ENCODE data around the gene TMEM196. TPM values are rescaled to one million over a fixed set of nuclear protein-coding genes. Genes with fewer than 3 reads are reported as not detected.

TMEM196 gene
- total and polyA plus RNA-seq, 9 of the 15 experiments (the other 6 are each of a cell fraction or from before 2014, with no cell fraction given) = not detected

DNA sequence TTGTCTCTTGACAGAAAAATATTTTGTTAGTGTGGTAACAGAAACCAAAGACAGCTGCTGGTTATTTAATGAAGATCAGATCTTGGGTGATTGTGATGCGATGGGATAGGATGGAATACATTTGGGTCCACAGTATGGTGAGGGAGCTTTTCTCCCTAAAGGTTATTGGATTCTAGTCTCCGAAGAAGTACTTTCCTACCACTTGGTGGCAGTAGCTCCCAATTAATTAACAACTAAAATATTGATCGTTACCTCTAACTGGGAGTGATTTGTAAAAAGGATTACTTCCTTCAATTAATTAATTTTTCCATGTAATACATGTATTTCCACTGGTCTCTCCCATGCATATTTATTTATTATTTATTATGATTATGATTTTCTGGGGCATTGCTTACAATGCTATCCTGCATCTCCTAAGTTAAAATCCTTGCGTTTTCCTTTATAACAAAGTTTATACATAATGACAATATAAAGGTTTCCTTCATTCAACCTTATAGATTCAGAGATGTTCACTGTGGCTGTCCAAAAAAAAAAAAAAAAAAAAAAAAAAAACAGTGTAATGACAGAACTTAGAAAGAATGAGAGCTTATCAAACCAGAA is 25.6 kb downstream of the TMEM196 start (continued):
- TF ChIP-seq, protein P1, sequence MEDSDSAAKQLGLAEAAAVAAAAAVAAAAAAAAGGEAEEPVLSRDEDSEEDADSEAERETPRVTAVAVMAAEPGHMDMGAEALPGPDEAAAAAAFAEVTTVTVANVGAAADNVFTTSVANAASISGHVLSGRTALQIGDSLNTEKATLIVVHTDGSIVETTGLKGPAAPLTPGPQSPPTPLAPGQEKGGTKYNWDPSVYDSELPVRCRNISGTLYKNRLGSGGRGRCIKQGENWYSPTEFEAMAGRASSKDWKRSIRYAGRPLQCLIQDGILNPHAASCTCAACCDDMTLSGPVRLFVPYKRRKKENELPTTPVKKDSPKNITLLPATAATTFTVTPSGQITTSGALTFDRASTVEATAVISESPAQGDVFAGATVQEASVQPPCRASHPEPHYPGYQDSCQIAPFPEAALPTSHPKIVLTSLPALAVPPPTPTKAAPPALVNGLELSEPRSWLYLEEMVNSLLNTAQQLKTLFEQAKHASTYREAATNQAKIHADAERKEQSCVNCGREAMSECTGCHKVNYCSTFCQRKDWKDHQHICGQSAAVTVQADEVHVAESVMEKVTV (CRISPR knock-in tag; IDR thresholded peaks at IDR 0.05) = peak; percentile 7; the same call in 1 of the 2 replicates
- TF ChIP-seq MAFF (IDR thresholded peaks at IDR 0.05; ENCODE audit: low read length) (no peak), ZKSCAN1 (IDR thresholded peaks at IDR 0.05; ENCODE audit: low read depth, low read length) (no peak), MTA3 (IDR thresholded peaks at IDR 0.05; ENCODE audit: borderline replicate concordance) (no peak), NELFE (IDR thresholded peaks at IDR 0.05; ENCODE audit: insufficient read depth, insufficient read length) (no peak), GATAD2A (IDR thresholded peaks at IDR 0.05) (no peak), ZFX (CRISPR knock-in tag; IDR thresholded peaks at IDR 0.05) (no peak), DNMT1 (IDR thresholded peaks at IDR 0.05) (no peak), CHD4 (IDR thresholded peaks at IDR 0.05; ENCODE audit: insufficient read depth, insufficient replicate concordance, low read depth, low read length, poor library complexity, severe bottlenecking) (no peak), NEUROD1 (IDR thresholded peaks at IDR 0.05; ENCODE audit: borderline replicate concordance, low read depth, low read length, partially characterized antibody) (no peak), GABPB1 (CRISPR knock-in tag; IDR thresholded peaks at IDR 0.05) (no peak), MAFG (tag; conservative IDR thresholded peaks at IDR 0.05) (no peak), MYC (IDR thresholded peaks at IDR 0.05; ENCODE audit: low read depth, low read length) (no peak), MYC (CRISPR knock-in tag; IDR thresholded peaks at IDR 0.05; ENCODE audit: borderline replicate concordance, low read depth) (no peak), CEBPB (tag; IDR thresholded peaks at IDR 0.05) (no peak), BRD9 (IDR thresholded peaks at IDR 0.05; ENCODE audit: low read depth, partially characterized antibody) (no peak), RAD21 (CRISPR knock-in tag; conservative IDR thresholded peaks at IDR 0.05 in 1 of 2, IDR thresholded peaks at IDR 0.05 in 1 of 2) (peak; percentile 66)
- TF ChIP-seq, protein P2, sequence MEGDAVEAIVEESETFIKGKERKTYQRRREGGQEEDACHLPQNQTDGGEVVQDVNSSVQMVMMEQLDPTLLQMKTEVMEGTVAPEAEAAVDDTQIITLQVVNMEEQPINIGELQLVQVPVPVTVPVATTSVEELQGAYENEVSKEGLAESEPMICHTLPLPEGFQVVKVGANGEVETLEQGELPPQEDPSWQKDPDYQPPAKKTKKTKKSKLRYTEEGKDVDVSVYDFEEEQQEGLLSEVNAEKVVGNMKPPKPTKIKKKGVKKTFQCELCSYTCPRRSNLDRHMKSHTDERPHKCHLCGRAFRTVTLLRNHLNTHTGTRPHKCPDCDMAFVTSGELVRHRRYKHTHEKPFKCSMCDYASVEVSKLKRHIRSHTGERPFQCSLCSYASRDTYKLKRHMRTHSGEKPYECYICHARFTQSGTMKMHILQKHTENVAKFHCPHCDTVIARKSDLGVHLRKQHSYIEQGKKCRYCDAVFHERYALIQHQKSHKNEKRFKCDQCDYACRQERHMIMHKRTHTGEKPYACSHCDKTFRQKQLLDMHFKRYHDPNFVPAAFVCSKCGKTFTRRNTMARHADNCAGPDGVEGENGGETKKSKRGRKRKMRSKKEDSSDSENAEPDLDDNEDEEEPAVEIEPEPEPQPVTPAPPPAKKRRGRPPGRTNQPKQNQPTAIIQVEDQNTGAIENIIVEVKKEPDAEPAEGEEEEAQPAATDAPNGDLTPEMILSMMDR (IDR thresholded peaks at IDR 0.05 in 2 of 3, conservative IDR thresholded peaks at IDR 0.05 in 1 of 3; ENCODE audit: insufficient read depth in 2 of 3, low read depth in 1 of 3, low read length in 3 of 3) = peak; percentile 32 to 62 (median 44); a peak in 5 of 6 replicates

Data from K562 (cell line).